HK-2 (cell line): Measurements from ENCODE around the gene PBX1.
A peak's percentile ranks its signal among the peaks of the same experiment; 100 is the strongest.

Experiments used
- DNase-seq: peaks from one replicate; pipeline ENCODE4 v3.0.0-alpha.2; 2018; ENCODE audit not compliant: unreplicated experiment

Gene PBX1

DNA sequence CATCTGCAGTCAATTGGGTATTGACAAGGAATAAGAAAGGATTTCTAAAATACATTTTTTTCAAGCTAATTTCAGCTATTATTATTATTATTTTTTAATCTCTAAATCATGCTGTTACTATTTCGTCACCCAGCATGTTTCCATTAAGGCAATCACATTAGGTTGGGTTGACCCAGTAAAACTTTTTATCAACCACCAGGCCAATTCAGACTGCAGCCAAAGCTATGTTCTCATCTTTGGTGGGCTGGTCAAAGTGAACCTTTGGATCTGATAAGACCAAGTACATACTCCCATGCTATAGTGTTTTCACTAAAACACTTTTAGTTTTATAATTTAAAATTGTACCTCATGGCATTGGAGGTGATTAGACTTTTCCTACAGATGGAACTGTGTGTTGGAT lies 198.6 kb downstream of the PBX1 start:
- no peak for DNase-seq

DNA sequence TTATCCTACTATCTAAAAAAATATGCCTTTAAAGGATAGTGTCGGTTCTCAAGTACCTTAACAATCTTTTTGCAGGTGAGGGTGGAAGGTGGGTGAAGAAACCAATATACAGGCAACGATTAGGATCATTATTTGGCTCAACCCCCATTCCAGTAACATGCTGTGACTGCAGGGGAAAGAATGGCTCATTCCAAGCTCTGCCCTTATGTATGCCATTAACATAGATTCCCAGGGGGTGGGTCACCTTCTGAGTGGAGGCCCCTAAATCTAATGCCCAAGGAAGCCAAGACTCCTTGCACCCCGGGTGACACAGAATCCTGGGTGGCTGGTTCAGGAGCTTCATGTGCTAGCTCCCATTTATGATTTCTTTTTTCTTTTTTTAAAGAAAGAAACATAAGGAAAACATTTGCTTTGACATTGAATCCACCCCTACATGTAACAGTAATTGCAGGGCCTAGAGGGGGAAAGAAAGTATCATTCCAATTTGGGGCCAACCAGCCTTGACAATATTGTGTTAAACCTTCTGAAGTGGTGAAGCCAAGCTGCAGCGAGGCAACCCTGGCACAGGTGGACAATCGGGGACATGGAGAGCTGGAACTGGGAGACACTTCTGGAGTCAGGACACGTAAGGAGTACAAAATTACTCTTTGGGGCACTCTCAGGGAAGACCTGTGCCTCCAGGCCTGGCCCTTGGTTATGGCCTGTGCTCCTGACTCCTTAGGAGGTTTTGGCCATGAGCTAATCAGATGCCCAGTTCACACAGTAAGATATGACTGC lies 200.3 kb downstream of the PBX1 start:
- no peak for DNase-seq

DNA sequence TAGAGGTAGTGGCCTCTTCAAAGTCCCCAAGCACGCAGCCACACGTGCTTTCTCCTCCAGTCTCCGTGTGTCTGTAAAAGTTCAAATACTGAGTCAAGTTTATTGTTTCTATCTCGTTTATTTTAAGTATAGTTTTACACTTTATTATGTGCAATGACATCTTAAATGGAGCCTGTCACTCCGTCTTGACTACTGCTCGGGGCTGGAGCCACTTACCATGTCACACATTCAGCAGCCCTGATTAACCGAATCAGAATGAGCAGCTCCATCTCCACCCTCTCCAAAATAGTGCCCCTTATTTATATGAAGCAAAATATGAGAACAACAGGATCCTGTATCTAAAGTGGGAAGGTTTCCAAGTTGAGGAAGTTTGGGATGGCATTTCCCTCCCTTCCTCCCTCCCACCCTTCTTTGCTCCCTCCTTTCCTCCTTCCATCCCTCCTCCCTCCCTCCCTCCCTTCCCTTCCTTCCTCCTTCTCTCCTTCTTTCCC lies 201.0 kb downstream of the PBX1 start:
- no peak for DNase-seq

DNA sequence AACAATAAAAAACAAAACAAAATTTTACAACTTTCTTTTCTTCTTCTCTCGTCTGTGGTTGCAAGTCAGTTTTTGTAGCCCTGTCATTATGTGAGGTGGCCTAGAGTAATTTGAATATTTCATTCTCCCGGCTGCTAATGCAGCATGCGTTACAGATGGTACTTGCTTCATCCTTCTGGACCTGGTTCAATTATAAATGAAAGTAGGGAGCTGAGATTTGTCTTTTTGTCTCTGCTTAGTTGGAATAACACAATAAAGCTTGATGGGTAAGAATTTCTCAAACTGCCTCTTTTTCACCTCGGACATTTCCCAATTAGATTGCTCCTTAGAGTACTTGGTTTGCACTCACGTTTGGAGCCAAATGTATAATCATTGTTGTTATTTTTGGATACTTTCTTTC lies 201.6 kb downstream of the PBX1 start:
- no peak for DNase-seq

DNA sequence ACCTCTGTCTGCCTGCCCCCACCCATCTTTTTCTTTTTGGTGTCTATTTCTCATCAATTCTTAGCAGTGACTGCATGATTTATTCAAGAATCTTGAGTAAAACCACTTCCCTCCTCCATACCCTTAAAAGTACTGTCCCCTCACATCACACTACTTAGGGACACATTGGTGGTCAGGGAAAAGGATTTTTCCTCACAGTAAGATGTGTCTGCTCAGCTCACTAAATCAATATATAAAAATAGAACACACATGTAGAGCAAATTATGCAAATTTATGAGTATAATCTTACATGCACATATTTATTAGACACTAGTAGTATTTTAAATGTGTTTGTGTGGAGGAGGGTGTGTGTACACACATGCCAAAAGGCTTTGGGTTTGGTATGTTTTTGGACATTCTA lies 202.0 kb downstream of the PBX1 start:
- DNase-seq, result no peak

DNA sequence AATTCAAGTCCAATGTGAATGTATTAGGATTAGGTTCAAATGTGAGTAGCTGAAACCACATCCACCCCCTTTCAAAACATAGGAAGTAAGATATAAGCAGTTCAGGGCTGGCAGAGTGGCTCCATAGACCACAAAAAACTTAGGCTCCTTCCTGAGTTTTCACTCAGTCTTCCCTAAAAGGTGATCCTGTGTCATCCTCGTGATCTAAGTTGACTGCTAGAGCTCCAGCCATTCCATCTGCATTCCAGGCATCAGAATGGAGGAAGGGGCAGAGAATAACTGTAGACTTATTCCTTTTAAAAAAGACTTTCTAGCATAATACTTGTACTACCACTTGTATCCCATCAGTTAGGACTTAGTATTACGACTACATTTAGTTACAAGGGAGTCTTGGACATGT lies 204.1 kb downstream of the PBX1 start:
- no peak for DNase-seq

DNA sequence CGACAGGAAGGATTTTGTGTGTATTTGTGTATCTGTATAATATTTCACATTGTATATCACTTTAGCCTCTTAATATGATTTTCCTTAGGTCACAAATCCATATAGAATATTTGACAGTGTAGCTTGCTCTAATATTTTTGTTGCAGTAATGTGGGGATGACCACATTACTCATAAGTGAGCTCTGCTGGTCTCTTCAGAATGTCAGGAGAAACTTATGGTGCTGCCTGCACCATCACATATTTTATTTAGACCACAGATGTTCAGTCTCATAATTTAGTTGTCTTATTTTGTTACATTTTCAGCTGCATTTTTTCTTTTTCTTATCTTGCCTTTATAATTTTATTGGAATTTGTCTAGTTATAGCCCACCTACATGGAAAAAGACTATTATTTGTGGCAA lies 205.3 kb downstream of the PBX1 start:
- DNase-seq, result no peak

DNA sequence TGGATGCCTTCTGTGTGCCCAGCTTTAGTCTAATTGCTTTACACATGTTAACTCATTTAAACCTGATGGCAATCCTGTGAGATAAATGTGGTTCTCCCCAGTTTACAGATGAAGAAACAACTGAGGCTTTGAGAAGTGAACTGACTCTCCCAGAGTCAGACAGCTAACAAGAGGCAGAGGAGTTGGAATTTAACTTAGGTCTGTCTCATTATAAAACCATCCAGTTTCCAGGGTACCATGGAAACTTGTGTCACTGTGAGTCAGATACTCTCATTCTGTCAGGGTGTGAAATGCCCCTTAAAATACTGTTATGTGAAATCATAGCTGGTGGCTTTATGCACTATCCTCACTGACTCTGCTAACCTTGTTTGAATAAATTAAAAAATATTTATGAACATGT lies 206.6 kb downstream of the PBX1 start:
- DNase-seq, result no peak

DNA sequence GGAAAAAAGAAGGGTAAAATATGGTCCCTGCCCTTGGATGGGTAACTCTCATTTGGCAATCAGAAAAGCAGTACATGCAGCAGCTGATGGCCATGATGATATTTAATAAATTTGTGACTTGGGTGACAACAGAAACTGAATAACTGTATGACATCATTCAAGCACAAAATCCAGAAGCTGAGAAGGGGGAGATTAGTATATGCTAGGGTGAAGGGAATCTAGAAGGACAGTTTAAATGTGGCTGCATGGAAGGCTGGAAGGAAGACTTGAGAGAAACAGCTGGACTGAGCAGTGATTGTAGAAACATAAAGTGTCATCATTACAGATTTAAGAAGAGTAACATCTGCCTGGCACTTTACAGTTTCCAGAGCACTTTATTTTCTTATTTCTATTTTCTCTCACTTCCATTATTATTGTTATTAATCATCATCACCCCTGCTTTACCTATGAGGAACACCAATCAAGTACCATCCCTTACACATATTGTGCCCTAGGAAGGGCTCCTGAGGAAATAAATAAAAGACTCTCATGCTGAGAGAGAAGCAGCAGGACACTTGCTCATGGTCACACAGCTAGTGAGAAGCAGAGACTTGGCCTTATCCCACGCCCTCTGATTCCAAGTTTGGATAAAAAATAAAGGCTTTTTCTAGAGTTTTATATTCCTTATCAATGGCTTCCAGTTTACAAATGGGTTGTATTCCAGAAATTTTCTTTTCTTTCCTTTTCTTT lies 207.2 kb downstream of the PBX1 start:
- DNase-seq, result no peak

DNA sequence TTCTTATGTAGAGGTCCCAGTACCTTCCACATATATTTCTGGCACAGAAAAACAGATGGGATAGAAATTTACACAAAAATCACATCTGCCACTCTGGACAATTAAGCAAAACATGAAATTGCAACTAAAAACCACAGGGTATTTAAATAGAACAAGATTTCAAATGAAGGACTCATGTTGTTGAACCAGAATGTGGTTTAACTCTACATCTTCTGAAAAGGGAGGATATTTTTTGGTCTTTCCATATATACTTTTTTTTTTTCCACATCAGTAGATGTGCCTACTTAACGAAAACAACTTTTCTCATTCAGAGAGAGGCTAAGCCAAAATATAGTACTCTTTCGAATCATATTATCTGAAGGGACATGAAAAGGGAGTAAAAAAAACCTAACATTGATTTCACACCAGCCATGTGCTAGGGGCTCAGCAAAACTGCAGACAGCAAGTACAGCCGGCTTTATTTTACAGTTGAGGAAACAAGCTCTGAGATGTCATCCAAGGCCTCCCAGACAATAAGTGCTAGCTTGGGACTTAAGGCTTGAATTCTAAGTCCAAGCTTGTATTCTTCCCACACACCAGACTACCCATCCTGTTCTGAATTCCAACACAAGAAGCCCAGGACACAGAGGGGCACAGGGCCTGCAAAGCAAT lies 208.9 kb downstream of the PBX1 start:
- DNase-seq, result no peak

DNA sequence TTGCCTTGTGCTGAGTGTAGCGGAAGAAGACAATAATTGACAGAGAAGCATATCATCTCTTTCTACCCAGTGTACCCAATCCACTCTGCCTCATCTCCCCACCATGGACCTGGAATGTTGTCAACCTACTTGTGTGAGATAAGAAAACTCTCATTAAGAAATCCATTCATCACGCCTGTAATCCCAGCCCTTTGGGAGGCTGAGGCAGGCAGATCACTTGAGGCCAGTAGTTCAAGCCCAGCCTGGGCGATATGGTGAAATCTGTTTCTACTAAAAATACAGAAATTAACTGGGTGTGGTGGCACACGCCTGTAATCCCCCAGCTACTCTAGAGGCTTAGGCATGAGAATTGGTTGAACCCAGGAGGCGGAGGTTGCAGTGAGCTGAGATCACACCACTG lies 209.6 kb downstream of the PBX1 start:
- no peak for DNase-seq

DNA sequence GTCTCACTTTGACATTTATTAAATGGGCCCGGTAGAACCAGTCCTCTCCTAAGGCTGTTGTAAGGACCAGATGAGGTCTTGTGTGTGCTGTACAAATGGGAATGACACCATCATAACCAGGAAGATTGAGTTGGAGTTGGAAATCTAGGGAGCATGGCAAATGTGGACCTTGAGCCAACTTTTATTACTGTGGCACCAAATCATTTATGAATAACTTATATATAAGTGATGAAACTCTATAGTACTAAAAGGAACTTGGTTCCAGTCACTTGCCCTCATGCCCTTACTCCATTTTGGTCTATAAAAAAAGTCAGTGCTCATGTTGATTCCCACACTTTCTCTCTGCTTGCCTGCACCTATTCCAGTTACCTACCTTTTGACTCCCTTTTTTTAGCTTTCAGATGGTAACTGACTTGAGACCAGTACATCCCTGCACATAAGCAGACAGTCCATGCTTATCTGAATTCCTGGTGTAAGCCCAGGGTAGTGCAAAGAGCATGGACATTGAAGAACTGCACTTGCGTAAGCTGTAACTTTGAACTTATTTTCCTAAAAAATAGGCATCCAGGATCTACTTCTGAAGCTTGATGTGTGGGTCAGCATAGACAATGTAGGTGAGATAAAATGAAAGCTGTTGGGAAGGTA lies 210.6 kb downstream of the PBX1 start:
- DNase-seq, result no peak

DNA sequence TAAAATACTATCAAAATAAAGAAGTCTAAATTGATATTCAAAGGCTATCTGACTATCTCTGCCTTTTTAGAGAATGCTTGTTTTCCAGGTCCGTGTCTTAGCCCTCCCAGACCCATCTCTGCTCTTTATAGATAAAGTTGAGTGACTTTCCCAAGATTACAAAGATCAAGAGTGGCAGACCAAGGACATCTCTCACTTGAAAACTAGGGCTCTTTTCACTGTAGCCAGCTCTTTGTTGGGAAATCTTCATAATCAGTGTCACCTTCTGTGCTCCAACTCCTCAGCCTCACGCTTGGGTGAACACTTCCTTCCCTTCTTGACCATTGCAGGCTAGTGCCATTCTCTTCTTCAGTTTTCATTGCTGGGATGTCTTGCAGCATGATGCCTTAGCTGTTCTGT lies 211.1 kb downstream of the PBX1 start:
- DNase-seq, result no peak

DNA sequence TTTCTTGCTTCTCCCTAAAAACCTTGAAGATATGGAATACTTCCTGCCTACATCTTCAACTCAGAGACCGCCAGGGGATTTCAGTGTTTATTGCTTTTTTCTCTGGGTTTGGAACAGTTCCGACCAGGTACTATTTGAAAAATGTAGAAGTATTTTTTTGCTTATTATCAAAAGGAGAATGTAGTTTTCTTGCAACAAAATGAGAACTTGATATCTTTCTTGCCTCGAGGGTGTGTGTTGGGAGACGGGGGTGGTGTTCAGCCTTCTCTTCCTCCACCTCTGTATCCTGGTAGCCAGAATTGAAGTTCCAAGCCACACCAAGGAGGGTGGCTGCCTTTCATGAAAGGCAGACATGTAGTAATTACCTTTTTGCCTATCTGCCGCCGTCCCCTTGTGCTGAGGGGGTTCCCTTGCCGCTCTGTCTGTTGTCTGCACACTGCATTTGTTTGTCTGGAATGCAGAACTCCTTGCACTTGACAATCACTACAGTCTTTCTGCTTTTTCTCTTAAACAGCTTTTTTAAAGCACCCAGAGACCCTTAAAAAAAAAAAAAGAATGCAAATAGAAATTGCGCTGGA lies 212.1 kb downstream of the PBX1 start:
- DNase-seq, result no peak

DNA sequence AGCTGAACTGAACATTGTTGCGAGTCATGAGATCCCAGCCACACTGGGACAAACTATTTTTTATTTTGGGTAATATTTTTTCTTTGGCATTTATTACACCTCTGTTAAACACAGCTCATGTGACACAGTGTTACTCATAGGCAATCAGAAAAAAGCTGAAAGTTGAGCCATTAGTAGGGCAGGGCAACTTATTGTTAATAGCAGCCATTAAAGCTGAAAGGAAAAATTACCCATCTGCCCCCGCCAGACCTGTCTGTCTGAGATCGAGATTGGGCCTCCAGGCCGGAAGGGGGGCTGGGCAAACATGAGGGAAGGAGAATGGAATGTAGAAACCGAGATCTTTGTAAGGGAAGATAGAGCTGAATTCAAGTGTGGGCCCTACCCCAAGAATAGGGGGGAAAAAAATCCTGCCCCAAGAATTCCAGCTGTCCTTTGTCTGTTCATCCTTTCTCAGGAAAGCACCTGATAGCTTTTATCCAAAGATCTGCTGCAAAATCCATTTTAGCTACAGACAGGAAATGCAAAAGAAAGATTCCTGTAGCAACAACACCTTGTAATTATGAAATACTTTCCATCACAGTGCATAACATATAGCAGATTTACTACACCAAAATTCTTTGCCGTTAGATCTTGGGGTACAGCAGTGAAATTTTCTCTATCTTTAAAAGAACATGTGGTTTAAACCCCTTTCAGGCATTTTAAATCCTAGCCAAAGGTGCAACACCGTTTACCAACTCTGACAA lies 212.8 kb downstream of the PBX1 start:
- DNase-seq, result peak; percentile 29

DNA sequence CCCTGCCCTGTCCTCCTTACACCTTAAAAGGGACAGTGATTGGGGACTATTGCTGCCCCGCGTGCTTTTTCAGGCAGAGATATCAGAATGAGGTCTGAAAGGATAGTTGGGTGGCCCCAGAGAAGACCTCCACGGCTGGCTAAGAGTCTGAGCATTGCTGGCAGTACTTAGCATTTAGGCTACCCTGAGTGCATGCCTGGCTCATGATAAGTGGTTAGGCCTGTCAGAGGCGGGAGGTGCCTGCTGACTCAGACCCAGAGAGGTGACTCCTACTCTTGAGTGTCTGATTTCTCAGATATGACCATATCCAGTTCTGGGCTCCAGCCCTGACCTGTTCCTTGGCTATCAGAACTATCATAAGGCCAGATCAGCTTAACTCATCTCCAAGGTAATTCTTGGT lies 213.7 kb downstream of the PBX1 start:
- DNase-seq, result peak; percentile 44

DNA sequence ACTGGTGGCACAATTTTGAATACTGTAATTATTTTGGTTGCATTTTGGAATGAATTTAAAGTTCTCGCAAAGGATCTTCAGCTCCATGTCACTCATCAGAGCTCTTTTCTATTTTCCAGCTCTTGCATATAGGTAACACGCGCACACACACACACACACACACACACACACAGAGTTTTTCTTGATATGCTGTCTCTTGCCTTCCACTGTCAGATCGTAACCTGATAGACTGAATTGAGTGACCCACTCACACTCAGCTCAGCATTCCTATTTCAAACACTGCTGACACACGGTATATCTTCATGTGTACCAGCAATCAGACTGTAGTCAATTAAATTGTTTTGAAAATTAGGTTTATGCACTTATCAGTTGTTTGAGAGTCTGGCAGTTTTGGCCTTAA lies 214.1 kb downstream of the PBX1 start:
- no peak for DNase-seq

DNA sequence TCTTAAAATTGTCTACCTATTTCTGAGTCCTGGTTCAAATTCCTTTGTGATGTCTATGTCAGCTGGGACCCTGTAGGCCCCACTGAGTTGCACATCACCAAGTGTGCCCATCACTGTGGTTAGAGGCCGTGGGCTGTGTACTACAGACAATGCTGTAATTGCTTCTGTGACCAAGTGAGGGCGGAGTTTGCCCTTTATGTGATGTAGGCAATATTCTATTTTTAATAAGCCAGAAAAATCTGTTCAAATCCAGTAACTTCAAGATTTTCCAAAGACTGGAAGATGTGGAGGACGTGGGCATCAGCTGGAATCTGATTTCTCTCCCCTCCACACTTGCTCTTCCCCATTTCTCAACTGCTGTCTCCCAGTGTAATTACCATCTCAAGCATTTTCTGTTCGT lies 215.4 kb downstream of the PBX1 start:
- no peak for DNase-seq

DNA sequence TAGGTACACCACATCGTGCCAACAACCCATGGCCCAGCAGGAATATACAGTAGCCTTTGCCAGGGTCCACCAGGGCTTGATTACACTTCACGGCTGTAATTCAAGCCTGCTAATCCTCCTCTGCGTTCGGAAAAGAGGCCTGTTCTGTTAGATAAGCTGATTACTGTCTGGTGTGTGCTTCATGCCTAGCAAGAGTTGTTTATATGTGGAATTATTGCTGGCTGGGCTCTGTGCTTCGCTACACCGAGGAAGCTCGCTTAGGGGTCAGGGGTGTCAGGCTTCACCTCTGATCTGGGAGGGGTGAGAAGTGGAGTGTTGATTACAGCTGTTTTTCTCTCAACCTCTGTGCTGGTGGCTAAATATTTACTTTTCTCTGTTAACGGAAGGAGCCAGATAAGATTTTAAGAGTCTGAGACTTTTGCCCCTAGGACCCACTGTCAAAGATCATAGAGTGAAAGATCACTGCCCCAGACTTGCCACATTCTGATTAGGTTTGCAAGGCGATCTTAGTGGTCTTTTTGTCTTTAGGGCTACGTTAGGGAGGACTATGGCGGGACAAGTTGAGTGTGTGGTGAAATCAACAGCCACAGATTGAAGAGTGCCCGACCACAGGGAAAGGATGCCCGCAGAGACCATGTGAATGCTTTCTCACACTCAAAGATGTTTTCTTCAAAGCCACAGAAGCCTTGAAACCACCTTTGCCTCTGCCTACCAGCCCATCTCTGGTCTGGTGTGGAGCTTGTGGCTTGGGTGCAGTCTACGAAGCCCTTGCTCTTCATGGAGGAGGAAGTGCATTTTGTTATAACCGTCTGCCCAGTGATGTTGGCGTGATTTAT lies 216.1 kb downstream of the PBX1 start:
- DNase-seq, result no peak

DNA sequence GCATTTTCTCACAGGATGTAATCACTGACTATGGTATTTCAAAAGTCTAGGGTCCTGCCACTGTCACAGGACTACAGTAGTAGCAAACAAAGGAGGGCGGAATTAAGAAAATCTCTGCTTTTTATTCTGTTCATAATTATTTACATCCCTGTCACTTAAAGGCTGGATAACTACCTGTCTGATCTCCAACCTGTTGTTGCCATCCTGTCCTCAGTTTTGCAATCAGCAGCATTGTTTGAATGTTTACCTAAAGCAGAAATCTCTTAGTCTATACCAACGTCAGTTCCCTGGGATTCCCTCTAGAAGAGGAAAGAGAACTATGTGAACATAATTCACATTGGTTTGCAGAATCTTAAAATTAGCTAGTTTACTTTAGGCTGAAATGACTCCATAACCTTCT lies 218.5 kb downstream of the PBX1 start:
- DNase-seq, result no peak
